SIG-M5 treated with dmso at 0.1 percent for 504 hours (cell line): ENCODE measurements around the gene ADGRL3.
"Not testable (repeated sequence)": the region's sequence is repeated elsewhere in the genome, so short reads cannot be mapped to it uniquely, and the experiment has no call there.

Experiments used
- DNase-seq: peaks from one replicate; lab custom pipeline; 2025; ENCODE audit not compliant: unreplicated experiment; lab: John Stamatoyannopoulos, UW

The ADGRL3 gene

GRCh38 chr4:61783050-61783449 lies 582.9 kb downstream of the ADGRL3 start:
- no peak for DNase-seq

- no peak for DNase-seq
Measured at GRCh38 chr4:61785761-61786160, 585.6 kb downstream of the ADGRL3 start.

GRCh38 chr4:61786211-61786610 lies 586.1 kb downstream of the ADGRL3 start:
- DNase-seq, result no peak

- no peak for DNase-seq
Measured at GRCh38 chr4:61795998-61796397, 595.9 kb downstream of the ADGRL3 start.

GRCh38 chr4:61799794-61800193 lies 599.7 kb downstream of the ADGRL3 start:
- DNase-seq, result no peak

GRCh38 chr4:61805227-61805626 lies 605.1 kb downstream of the ADGRL3 start:
- DNase-seq, result no peak

GRCh38 chr4:61805979-61806378 lies 605.9 kb downstream of the ADGRL3 start:
- DNase-seq, result no peak

- DNase-seq, result no peak
Measured at GRCh38 chr4:61812171-61812570, 612.0 kb downstream of the ADGRL3 start.

GRCh38 chr4:61817071-61817470 lies 616.9 kb downstream of the ADGRL3 start:
- no peak for DNase-seq

- DNase-seq, result no peak
Measured at GRCh38 chr4:61820136-61820535, 620.0 kb downstream of the ADGRL3 start.

- no peak for DNase-seq
Measured at GRCh38 chr4:61824454-61824853, 624.3 kb downstream of the ADGRL3 start.

- DNase-seq, result no peak
Measured at GRCh38 chr4:61827907-61828391, 627.8 kb downstream of the ADGRL3 start.

GRCh38 chr4:61828960-61829359 lies 628.8 kb downstream of the ADGRL3 start:
- DNase-seq, result no peak

GRCh38 chr4:61831987-61832386 lies 631.9 kb downstream of the ADGRL3 start:
- DNase-seq, result no peak

- DNase-seq, result no peak
Measured at GRCh38 chr4:61837395-61837794, 637.3 kb downstream of the ADGRL3 start.

GRCh38 chr4:61838072-61838471 lies 637.9 kb downstream of the ADGRL3 start:
- DNase-seq, result no peak

- DNase-seq, result no peak
Measured at GRCh38 chr4:61841714-61842113, 641.6 kb downstream of the ADGRL3 start.

- no peak for DNase-seq
Measured at GRCh38 chr4:61851126-61851525, 651.0 kb downstream of the ADGRL3 start.

- DNase-seq, result not testable (repeated sequence)
Measured at GRCh38 chr4:61852105-61852504, 652.0 kb downstream of the ADGRL3 start.

GRCh38 chr4:61853041-61853440 lies 652.9 kb downstream of the ADGRL3 start:
- no peak for DNase-seq

GRCh38 chr4:61860376-61860775 lies 660.2 kb downstream of the ADGRL3 start:
- no peak for DNase-seq

- no peak for DNase-seq
Measured at GRCh38 chr4:61864286-61864685, 664.2 kb downstream of the ADGRL3 start.

- DNase-seq, result no peak
Measured at GRCh38 chr4:61866378-61867030, 666.4 kb downstream of the ADGRL3 start.
